NCI-H460 (cell line): Measurements from ENCODE around the gene LAMA2. TPM values are rescaled to one million over a fixed set of nuclear protein-coding genes. Genes with fewer than 3 reads are reported as not detected.
"Not testable (repeated sequence)": the region's sequence is repeated elsewhere in the genome, so short reads cannot be mapped to it uniquely, and the experiment has no call there.

Experiments
- DNase-seq: peaks from one replicate; pipeline ENCODE4 v3.0.0-alpha.2; 2016; ENCODE audit warnings: low read depth; ENCODE audit errors: extremely low read depth
- total RNA-seq: library from RNA; depleted of rRNA; stranded (reverse); fragments of >200 nt; shearing (Covaris generic); gene quantifications from 2 replicates; pipeline ENCODE4 v1.2.3, GENCODE V29; 2014

LAMA2 gene
- total RNA-seq, 1 experiment from 2014 or later, result 0.74 TPM

DNA sequence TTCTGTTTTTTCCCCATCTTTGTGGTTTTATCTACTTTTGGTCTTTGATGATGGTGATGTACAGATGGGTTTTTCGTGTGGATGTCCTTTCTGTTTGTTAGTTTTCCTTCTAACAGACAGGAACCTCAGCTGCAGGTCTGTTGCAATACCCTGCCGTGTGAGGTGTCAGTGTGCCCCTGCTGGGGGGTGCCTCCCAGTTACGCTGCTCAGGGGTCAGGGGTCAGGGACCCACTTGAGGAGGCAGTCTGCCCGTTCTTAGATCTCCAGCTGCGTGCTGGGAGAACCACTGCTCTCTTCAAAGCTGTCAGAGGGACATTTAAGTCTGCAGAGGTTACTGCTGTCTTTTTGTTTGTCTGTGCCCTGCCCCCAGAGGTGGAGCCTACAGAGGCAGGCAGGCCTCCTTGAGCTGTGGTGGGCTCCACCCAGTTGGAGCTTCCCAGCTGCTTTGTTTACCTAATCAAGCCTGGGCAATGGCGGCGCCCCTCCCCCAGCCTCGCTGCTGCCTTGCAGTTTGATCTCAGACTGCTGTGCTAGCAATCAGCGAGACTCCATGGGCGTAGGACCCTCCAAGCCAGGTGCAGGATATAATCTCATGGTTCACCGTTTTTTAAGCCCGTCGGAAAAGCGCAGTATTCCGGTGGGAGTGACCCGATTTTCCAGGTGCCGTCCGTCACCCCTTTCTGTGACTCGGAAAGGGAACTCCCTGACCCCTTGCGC, 289.5 kb downstream of the LAMA2 start:
- DNase-seq, result not testable (repeated sequence)

DNA sequence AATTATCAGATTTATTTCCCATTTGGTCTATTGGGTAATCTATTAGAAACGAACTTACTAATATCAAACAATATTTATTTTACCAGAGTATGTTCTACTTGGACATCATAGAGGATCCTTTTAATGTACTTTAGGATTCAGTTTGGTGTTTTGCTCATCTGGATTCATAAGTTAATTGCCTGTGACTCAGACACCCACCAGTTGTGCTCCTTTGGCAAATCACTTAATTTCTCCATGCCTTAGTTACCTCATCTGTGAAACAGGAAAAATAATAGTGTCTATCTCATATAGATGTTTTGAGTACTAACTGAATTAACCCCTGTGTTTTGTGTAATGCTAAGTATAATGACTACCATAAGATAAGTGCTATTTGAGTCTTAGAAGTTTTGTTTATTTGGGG, 292.1 kb downstream of the LAMA2 start:
- DNase-seq, result no peak

DNA sequence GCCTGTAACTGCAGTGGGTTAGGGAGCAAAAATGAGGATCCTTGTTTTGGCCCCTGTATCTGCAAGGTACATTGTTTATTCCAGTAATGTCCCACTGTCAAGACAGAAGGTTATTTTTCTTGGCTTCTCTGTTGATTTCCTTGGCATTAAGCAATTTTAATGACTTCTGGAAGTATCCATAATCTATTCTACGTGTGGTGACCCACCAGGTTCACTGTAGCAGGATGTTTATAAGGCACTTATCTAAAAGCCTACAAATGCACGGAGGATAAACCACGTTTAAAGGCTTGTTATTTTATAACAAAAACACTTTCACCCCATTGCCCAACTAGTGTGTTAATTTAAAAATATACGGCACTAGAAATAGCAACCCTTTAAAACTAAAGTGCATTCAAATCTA, 294.9 kb downstream of the LAMA2 start:
- DNase-seq, result no peak

DNA sequence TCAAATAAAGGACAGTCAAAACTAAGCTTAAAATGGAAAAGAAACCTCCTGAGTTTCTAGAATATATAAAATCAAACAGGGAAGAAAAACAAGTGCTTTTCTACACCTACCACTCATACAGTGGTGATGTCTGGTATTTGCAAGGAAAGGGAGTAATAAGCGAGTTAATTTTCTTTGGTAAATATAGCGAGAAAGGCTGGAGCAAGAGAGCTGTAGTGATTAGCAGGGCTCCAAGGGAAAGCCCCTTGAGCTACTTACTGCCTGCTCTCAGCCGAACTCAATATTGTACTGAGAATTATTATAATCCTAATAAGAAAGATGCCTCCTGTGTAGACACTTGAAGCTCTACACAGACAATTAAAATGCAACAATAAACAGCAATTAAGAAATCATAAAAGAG, 296.3 kb downstream of the LAMA2 start:
- DNase-seq, result no peak

DNA sequence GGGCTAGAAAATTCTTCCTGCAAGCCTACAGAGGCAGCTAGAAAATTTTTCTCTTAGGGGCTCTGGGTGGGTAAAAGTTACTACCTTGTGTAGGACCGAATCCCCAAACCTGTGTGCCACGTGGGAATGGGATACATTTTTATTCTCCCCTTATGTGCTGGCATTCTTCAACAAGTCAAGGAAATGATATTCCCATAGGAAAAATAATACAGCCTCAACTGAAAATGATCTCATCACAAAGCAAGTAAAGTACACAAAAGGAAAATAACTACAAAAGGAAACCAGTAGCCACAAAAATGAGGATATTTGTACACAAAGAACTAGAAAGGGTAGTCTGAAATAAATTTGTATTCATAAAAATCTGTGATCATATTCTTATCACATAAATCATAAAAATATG, 298.1 kb downstream of the LAMA2 start:
- no peak for DNase-seq

DNA sequence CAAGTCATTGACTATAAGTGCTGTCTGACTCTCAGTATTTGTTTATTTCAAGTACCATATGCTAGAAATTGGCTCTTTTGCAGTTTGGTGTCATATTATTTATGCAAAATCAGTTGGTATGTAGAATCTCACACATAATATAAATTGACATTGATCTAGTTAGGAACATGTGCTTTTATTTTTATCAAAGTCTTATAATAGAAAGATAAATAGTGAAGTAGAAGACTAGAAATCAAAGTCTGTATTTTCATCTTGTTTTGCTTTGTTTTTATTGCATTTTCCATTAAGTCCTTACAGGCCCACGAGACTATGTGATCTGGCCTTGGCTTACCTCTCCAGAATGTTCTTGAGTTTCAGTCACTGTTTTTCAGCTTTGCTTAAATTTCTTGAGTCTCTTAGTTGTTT, 300.3 kb downstream of the LAMA2 start:
- DNase-seq, result no peak

DNA sequence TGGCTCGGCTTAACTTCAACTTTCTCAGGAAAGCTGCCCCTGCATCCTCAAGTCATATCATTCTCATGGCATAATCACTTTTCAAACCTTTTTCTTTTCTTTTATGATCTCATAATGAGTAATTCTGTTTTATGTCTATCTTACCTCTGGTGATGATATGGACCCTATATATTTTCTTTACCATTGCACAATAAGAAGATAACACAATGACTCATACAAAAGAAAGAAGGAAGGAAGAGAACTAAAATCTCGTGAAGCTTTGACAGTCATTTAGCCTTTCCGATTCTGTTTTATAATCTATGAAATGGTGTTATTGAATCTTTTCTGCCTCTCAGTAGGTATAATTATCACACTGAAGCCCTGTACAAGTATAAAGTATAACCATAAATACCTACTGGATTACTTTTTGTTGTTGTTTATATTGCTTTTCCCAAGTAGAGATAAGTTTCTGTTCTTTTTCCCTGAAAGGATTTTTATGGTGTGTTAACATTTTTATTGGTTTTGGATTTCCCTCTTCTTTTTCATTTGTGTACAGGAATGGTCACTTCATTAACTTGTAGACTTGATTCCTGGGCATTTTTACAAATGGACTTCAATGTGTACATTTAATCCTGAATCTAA, 300.9 kb downstream of the LAMA2 start:
- no peak for DNase-seq

DNA sequence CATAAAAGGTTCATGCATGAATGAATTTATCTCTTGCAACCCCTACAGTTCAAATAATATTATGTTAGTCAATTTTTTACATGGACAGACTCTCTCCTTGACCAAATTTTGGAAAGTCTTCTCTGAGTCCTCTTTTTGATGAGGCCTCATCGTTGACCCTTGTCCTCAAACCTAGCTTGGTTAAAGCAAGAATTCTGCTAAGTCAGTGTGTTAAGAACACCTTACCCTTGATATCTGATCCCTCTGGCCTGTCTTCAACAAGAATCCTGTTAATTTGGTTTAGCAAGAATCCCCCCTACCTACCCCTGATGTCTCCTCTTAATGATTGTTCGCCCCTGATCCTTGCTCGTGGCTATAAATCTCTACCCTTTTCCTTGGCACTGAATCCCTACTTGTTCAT, 301.4 kb downstream of the LAMA2 start:
- no peak for DNase-seq

DNA sequence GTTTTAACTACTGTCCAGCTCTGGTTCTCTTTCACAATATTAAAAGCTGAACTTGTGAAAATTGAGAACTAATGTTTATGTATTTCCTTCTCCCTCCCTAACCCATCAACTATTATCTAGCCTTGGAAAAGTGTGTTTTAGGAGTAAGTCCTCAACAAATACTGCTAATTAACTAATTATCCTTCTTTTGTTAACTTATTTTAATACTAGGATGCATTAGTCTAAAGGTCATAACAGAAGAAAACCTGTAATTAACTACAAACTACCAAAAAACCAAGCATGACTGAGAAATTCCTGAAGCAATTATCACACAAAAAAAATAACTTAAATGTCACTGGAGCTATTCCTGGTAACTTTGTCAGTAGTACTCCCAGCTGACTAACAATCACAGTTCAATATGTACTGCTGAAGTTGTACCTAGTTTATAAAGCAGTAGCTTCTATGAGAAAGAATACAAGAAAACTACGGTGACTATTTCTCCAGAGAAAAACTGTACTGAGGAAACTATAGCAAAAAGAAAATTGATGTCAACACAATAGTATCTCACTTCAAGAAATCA, 301.9 kb downstream of the LAMA2 start:
- no peak for DNase-seq

DNA sequence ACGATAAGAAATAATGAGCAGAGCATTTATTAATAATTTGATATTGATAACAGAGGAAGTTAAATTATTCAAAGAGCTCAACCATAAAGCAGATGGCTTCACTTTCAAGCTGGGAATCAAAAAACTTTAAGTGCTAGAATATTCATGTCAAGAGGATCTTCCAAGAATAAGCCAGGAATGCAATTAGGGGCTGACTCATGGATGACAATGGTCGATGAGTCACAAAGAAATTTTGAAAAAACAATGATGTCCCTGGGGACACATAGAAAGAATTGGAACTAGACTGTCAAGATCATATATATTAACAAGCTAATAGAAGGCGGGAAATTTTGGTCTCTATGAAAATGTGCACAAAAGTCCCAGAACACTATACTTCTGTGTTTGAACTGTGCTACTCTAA, 304.1 kb downstream of the LAMA2 start:
- no peak for DNase-seq

DNA sequence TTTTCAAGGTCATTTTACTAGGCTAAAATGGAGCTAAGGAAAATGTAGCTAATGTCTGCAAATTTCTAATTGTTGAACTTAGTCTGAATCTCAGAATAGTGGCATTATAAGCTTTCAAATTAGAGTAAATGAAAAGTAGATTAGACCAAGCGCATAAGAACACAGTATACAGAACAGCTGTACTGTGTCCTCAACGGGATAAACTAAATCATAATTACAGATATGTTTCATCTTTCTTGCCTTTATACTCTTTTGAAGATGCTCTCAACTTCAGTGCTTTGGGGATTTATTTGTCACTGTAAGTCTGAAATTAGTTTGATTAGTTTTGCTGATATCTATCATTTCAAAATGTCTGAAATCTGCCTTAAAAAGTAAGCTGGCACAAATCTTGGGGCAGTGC, 305.4 kb downstream of the LAMA2 start:
- DNase-seq, result no peak

DNA sequence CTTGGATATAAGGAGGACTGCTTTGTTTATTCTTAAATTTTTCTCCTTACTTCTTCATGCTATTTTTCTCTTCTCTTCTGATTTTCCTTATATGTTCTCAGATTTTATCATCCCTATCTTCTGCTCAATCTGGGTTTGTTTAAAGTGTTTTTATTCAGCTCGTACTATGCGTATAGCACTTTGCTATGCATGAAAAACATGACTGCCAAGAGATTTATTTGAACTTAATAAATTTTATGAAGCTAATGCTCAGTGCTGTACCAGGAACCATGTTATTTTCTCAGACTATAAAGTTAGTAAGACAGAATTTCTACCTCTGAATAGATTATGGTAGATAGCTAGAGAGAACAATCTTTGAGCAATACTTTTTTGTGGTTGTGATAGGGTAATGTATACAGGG, 305.9 kb downstream of the LAMA2 start:
- no peak for DNase-seq

DNA sequence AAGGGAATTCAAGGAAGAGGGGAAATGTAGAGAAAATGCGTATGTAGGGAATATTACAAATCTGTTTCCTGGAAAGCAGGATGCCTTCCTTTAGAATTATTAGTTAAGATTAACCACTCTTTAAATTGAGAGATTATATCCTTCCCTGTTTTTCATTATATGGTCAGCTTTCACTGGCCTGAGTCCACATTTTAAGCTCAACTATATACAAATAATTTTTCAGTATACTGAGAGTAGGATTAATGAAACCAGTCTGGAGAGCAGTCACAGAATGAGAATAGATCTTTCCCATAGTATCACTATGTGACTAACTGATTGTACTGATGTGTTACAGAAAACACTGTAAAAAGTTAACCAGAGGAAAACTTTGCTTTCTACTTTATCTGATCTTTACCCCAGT, 306.3 kb downstream of the LAMA2 start:
- no peak for DNase-seq

DNA sequence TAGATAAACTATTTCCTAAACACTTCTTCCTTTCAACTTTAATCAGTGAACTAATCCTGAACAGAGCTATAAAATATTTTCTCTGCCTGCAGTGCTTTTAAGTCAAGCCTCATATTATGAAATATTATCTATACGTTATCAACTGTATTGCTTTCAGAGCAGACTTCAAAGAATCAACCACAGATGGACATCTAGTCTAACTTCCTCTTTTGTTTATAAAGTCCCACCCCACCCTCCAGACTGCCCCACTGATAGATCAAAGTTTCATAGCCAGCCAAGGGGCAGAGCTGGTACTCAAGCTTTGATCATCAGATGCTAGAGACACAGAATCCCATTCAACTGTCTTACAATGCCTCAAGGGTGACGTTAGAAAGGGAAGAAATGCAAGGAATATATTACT, 308.3 kb downstream of the LAMA2 start:
- DNase-seq, result no peak

DNA sequence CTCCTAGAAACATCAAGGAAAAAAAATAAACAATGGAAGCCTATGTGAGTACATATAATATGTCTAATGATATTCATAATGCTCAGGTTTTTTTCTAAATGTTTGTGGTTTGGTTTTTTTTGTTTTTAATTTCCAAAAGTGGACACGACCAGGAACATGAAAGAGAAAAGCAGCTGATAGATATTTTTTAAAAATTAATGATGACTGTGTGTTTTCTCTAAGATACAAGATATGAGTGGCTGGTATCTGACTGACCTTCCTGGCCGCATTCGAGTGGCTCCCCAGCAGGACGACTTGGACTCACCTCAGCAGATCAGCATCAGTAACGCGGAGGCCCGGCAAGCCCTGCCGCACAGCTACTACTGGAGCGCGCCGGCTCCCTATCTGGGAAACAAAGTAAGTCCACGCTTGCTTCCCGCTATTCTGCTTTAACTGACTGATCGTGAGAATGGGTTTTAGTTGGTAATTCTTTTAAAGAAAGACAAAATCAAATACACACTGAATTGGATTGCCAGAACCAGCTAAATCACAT, 309.6 kb downstream of the LAMA2 start:
- no peak for DNase-seq

DNA sequence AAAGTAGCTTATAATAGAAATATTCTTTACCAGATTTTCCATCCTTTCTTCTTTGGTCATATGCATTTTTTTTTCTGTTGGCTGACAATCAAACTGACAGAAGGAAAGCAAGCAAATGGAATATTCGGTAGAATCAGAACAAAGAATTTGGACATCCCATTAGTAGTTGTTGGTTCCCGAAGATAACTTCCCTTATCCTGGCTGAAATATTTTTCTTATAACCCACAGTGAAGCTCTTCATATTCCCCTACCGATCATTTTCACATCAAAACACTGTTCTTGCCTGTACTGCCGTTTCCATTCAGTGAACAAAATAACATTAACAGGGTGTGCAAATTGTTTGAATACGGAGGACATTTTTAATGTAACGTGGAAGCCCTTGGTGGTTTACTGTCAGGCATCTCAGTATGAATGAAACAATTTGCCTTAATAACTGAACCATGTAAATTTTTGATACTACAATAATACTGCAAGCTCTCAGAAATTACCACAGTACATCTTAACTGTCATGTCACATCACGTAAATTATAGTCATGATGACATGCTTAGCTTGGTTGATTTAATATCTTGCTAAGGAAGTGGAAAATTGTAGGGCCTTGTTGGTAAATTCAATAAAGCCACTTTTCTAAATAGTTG, 311.5 kb downstream of the LAMA2 start:
- no peak for DNase-seq

DNA sequence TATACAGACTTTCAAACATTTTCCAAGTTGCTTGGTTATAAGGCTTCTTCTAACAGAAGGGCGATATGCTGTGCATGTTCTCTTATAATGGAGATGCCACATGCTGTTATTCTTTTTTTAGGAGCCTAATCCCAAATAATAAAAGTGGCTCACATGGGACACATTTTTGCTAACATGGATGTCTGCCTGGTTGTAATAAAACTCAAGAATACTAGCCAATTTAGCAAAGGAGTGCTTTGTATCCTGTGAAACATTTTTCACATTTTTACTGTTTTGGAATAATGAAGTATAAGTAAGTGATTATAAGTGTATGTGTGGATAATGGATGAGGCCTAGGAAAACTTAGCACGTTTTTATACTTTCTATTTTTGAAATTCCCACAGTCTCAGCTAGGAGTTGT, 312.2 kb downstream of the LAMA2 start:
- no peak for DNase-seq

DNA sequence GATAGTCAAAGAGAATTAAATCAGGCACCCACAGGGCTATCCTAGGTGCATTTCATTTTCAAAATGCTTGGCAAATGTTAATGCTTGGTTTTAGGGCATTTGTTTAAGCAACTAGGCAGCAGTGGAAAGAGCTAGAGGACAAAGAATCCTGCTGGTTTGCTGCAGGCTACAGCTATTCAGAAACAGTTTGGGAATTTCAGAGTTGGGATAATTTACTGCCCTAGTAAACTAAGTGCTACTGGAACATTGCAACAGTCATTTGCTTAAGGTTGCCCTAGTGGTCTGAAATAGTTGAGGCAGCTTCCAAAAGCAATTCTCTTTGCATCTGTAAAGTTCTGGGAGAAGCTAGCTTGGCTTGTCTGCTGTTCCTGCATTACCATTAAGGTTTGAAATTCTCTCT, 312.7 kb downstream of the LAMA2 start:
- no peak for DNase-seq

DNA sequence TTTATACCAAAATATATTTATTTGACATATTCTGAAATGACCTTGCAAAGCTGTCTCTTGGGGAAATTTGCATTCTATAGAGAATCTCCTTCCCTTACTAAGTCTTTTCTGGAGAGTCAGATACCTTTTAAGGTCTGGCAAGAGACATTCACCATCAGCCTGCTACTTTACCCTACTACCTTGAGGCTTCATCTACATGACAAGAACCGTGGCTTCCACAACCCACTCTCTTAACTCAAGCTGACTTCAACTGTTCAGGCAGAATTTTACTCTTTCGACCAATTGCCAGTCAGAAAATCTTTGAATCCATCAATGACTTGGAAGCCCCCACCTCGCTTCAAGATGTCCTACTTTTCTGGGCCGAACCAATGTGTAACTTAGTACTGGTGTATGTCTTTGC, 314.2 kb downstream of the LAMA2 start:
- DNase-seq, result no peak

DNA sequence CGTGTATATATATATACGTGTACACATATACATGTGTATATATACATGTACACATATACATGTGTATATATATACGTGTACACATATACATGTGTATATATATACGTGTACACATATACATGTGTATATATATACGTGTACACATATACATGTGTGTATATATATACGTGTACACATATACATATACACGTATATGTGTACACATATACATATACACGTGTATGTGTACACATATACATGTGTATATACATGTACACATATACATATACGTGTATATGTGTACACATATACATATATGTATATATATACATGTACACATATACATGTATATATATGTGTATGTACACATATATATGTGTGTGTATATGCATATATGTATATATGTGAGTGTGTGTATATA, 317.2 kb downstream of the LAMA2 start:
- DNase-seq, result no peak

DNA sequence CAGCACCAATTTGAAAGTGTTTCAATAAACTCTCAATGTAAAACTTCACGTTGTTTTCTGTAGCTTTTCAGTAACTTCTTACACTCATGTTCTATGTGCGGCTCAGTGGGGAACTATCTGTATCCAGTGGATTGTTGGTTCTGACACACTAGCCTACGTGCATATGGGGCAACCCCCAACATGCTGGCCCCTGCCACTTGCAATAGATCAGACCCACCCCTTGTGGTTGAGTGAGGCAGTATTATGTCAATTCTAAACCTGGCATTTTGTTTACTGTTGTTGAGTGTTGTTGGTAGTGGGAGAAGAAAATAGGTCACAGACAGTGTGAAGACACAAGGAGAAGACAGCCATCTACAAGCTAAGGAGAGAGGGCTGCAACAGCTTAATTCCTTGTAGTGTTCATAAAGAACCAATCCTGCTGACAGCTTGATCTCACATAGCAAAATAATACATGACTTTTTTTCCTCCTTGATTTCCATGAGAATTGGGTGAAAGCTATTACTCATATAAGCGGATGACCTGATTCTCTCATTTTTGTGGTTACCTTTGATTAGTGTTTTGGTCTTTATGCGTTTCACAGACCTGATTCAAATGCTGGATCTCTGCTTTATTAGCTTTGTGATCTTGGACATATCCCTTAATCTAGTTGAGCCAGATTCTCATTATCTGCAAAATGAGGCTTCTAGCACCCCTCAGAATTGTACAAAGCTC, 320.4 kb downstream of the LAMA2 start:
- DNase-seq, result no peak
